Measurements from ENCODE around the gene TRABD.
A peak's percentile ranks its signal among the peaks of the same experiment; 100 is the strongest.
"Not testable (repeated sequence)": the region's sequence is repeated elsewhere in the genome, so short reads cannot be mapped to it uniquely, and the experiment has no call there.

TRABD gene

DNA sequence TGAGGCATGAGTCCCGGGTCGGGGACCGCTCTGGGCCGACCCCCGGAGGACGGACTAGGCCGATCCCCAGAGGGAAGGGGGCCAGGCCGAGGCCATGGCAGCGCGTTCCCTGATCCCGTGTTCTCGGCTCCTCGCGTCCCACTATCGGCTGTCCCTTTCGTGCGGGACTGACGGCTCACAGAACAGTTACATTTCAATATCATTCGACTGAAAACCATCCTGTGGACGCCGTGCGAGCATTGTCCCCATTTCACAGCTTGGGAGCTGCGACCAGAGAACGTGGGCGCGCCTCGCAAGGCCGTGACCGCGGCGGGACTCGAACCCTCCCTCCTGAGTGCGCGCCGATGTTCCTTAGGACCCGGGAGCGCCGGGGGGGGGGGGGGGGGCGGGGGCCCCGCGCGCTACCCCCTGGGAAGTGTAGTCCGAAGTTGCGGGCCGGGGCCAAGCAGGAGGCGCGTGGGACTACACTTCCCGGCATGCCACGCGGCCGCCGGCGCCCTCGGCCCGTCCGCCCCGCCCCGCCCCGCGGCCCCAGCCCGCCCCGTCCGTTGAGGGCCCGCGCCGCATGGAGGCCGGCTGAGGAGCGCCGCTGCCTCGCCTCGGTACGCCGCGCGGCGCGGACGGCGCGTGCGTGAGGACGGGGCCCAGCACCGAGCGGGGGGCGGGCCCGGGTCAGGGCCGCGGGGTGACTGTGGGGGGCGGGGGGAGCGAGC is at the start of gene TRABD:
Gene TRABD, plus strand, starts transcription at position 539 of the 713 bp plus-strand sequence. CDS start 7,148 bp downstream, outside the sequence.
- TF ChIP-seq Cebpa-rat (IDR thresholded peaks at IDR 0.05), result no peak
- peaks cover 57 to 84% (median 67%) of the 10 kb centered on the region in 10 experiments for H3K4me1 ChIP-seq
- H3K27me3 ChIP-seq, result peaks cover 9 to 30% (median 21%) of the 10 kb centered on the region in 11 experiments
- peak within 1 kb of the TSS; percentile 79 to 91 (median 88) for H3K4me3 ChIP-seq
- peak within 1 kb of the TSS; percentile 85 to 99 (median 96) for H3K9ac ChIP-seq
- H3K4me2 ChIP-seq, result peak within 1 kb of the TSS; percentile 97 to 100 (median 99)
- H4K20me1 ChIP-seq, result peaks cover 0 to 45% (median 39%) of the 10 kb centered on the region in 11 experiments; a peak in 21 of 22 replicates
- peak within 1 kb of the TSS; percentile 73 to 99 (median 94) for H3K27ac ChIP-seq
- H3K9me3 ChIP-seq (replicated peaks in 1 of 11), result no peaks in the 10 kb centered on the region
- H3K36me3 ChIP-seq, result 0 out of 22 replicates have a peak, but pooled peaks cover 0 to 4% (median 0%) of the 10 kb centered on the region in 11 experiments

- Histone ChIP-seq H3K27me3 (no peaks in the 10 kb centered on the region; a peak in 1 of 22 replicates), H3K4me2 (no peak overlapping the region), H3K4me3 (no peak overlapping the region), H3K36me3 (no peaks in the 10 kb centered on the region), H3K27ac (no peak overlapping the region), H3K9me3 (replicated peaks in 1 of 11) (0 out of 22 replicates have a peak, but pooled peaks cover 0 to 5% (median 0%) of the 10 kb centered on the region in 11 experiments), H3K4me1 (peaks cover 0 to 21% (median 9%) of the 10 kb centered on the region in 10 experiments; a peak in 13 of 20 replicates), H4K20me1 (no peaks in the 10 kb centered on the region), H3K9ac (no peak overlapping the region)
- no peak for TF ChIP-seq Cebpa-rat (IDR thresholded peaks at IDR 0.05)
Observed at GRCh38 chr22:50136581-50137015, 49.1 kb upstream of the TRABD start.

DNA sequence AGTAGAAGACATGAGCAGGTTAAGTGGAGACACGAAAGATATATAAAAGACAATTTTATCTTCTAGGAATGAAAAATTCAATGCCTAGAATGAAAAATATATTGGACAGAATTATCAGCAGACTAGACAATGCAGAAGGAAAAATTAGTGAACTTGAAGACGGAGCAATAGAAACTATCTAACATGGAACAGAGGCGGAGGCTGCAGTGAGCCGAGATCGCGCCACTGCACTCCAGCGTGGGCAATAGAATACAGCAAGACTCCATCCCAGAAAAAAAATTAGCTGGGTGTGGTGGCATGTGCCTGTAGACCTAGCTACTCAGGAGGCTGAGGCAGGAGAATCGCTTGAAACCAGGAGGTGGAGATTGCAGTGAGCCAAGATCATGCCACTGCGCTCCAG is 48.4 kb upstream of the TRABD start:
- H3K27ac ChIP-seq; H3K9ac ChIP-seq; H3K27me3 ChIP-seq; H3K4me2 ChIP-seq; H4K20me1 ChIP-seq; H3K4me3 ChIP-seq; H3K9me3 ChIP-seq (replicated peaks in 1 of 11); H3K36me3 ChIP-seq: not testable (repeated sequence)
- peaks cover 0 to 21% (median 9%) of the 10 kb centered on the region in 10 experiments; a peak in 13 of 20 replicates for H3K4me1 ChIP-seq

DNA sequence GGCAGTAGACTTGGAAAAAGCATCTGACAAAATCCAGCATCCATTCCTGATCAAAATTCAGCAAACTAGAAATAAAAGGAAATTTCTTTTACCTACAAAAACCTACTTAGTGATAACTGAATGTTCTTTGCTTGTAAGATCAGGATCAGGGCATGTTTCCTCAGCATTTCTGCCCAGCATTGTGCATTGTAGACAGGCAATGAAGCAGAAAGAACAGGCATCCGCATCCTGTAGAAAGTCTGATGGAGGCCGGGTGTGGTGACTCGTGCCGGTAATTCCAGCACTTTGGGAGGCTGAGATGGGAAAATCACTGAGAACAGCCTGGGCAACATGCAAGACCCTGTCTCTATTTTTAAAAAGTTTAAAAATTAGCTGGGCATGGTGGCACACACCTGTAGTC is 47.7 kb upstream of the TRABD start:
- TF ChIP-seq Cebpa-rat (IDR thresholded peaks at IDR 0.05), result no peak
- peaks cover 0 to 21% (median 9%) of the 10 kb centered on the region in 10 experiments; a peak in 13 of 20 replicates for H3K4me1 ChIP-seq
- H3K4me2 ChIP-seq, result peak overlapping the region in 7 of 11 experiments; percentile 9 to 33 (median 21); a peak in 5 of 22 replicates

DNA sequence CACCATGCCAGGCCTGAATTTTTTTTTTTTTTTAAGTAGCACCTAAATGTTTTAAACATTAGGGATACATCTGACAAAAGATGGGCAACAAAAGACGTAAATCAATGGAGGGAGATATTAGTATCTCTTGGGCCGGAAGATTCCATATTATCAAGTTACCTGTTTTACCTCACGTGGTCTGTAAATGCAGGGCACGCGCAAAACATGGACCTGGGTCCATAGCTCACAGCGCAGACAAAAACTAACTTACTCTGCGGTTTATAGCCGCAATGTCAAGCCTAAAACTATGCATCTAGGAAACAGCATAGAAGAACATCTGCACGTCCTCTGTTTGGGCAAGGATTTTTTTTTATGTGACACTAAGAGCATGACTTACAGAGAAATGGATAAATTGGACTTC is 46.7 kb upstream of the TRABD start:
- peak overlapping the region in 1 of 11 experiments; percentile 40; a peak in 1 of 22 replicates for H3K4me2 ChIP-seq
- H3K4me1 ChIP-seq, result peaks cover 0 to 21% (median 9%) of the 10 kb centered on the region in 10 experiments; a peak in 13 of 20 replicates
- no peak overlapping the region for H3K4me3 ChIP-seq
- H3K9ac ChIP-seq, result no peak overlapping the region
- no peaks in the 10 kb centered on the region for H3K9me3 ChIP-seq (replicated peaks in 1 of 11)
- no peaks in the 10 kb centered on the region for H3K36me3 ChIP-seq
- no peaks in the 10 kb centered on the region for H4K20me1 ChIP-seq
- no peaks in the 10 kb centered on the region; a peak in 1 of 22 replicates for H3K27me3 ChIP-seq
- no peak for TF ChIP-seq Cebpa-rat (IDR thresholded peaks at IDR 0.05)
- no peak overlapping the region for H3K27ac ChIP-seq

More for the DNA sequence above, 47.7 kb upstream of the TRABD start:
- H3K27ac ChIP-seq, result no peak overlapping the region
- no peaks in the 10 kb centered on the region for H3K36me3 ChIP-seq
- no peak overlapping the region for H3K4me3 ChIP-seq
- no peaks in the 10 kb centered on the region; a peak in 1 of 22 replicates for H3K27me3 ChIP-seq
- H3K9ac ChIP-seq, result no peak overlapping the region
- H4K20me1 ChIP-seq, result no peaks in the 10 kb centered on the region
- no peaks in the 10 kb centered on the region for H3K9me3 ChIP-seq (replicated peaks in 1 of 11)

DNA sequence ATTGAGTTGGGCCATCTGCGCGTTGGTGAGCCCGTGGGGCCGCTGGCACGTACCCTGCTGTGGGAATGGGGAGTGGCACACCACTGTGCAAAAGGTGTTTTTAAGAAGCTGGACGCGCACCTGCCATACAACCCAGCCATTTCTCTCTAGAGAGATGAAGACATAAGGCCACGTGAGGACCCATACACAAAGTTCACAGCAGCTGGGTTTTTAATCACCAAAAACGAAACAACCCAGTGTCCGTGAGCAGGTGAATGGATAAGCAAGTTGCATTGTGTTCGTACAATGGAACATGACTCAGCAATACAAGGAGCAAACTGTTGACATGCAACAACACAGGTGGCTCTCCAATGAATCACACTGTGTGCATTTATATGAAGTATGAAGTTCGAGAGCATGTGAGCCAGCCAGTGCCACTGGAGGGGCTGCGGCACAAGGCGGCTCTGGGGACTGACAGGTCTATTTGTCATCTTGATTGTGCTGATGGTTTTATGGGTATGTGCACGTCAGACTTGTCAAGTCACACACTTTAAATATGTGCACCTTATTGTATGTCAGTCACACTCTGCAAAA is 45.8 kb upstream of the TRABD start:
- H3K27me3 ChIP-seq, result no peaks in the 10 kb centered on the region; a peak in 1 of 22 replicates
- peak overlapping the region in 6 of 11 experiments; percentile 7 to 40 (median 24); a peak in 9 of 22 replicates for H3K4me2 ChIP-seq
- H3K9ac ChIP-seq, result no peak overlapping the region
- no peak for TF ChIP-seq Cebpa-rat (IDR thresholded peaks at IDR 0.05)
- H4K20me1 ChIP-seq, result no peaks in the 10 kb centered on the region
- no peaks in the 10 kb centered on the region for H3K9me3 ChIP-seq (replicated peaks in 1 of 11)
- H3K36me3 ChIP-seq, result no peaks in the 10 kb centered on the region
- H3K4me1 ChIP-seq, result peaks cover 0 to 21% (median 9%) of the 10 kb centered on the region in 10 experiments; a peak in 13 of 20 replicates
- no peak overlapping the region for H3K27ac ChIP-seq
- H3K4me3 ChIP-seq, result no peak overlapping the region

- Histone ChIP-seq H4K20me1 (no peaks in the 10 kb centered on the region), H3K4me2 (no peak overlapping the region), H3K4me1 (peaks cover 0 to 21% (median 9%) of the 10 kb centered on the region in 10 experiments; a peak in 13 of 20 replicates)
Observed at GRCh38 chr22:50140615-50141014, 45.1 kb upstream of the TRABD start.

DNA sequence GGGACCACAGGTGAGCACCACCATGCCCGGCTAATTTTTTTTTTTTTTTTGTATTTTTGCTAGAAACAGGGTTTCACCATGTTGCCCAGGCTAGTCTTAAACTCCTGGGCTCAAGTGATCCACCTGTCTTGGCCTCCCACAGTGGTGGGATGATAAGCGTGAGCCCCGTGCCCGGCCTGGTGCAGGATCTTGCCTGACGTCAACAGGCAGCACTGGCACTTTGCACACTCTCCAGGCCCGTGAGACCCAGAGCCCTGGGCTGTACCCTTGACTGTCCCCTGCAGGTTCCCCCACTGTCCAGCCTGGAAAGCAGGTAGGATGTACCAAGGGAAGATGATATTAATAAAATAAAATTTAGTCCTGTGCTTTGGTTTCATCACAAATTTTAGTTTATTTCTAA is 44.3 kb upstream of the TRABD start:
- no peaks in the 10 kb centered on the region for H3K36me3 ChIP-seq
- no peak for TF ChIP-seq Cebpa-rat (IDR thresholded peaks at IDR 0.05)
- H4K20me1 ChIP-seq, result no peaks in the 10 kb centered on the region
- H3K9me3 ChIP-seq (replicated peaks in 1 of 11), result no peaks in the 10 kb centered on the region
- no peak overlapping the region for H3K27ac ChIP-seq
- no peaks in the 10 kb centered on the region; a peak in 1 of 22 replicates for H3K27me3 ChIP-seq
- no peak overlapping the region for H3K4me3 ChIP-seq
- H3K9ac ChIP-seq, result no peak overlapping the region
- no peak overlapping the region for H3K4me2 ChIP-seq
- peaks cover 0 to 21% (median 9%) of the 10 kb centered on the region in 10 experiments; a peak in 13 of 20 replicates for H3K4me1 ChIP-seq

More at GRCh38 chr22:50140615-50141014, 45.1 kb upstream of the TRABD start:
- no peaks in the 10 kb centered on the region for H3K36me3 ChIP-seq
- no peaks in the 10 kb centered on the region; a peak in 1 of 22 replicates for H3K27me3 ChIP-seq
- H3K9me3 ChIP-seq (replicated peaks in 1 of 11), result no peaks in the 10 kb centered on the region
- no peak overlapping the region for H3K9ac ChIP-seq
- no peak overlapping the region for H3K4me3 ChIP-seq
- peak in 5 of 11 experiments; percentile 20 to 65 (median 26); a peak in 3 of 22 replicates for TF ChIP-seq Cebpa-rat (IDR thresholded peaks at IDR 0.05)
- H3K27ac ChIP-seq, result no peak overlapping the region

- no peak for TF ChIP-seq Cebpa-rat (IDR thresholded peaks at IDR 0.05)
- H3K36me3 ChIP-seq, result no peaks in the 10 kb centered on the region
- no peaks in the 10 kb centered on the region for H4K20me1 ChIP-seq
- H3K27me3 ChIP-seq, result no peaks in the 10 kb centered on the region; a peak in 1 of 22 replicates
- no peak overlapping the region for H3K27ac ChIP-seq
- H3K9me3 ChIP-seq (replicated peaks in 1 of 11), result no peaks in the 10 kb centered on the region
- H3K4me1 ChIP-seq, result peaks cover 0 to 21% (median 9%) of the 10 kb centered on the region in 10 experiments; a peak in 13 of 20 replicates
- H3K9ac ChIP-seq, result no peak overlapping the region
- no peak overlapping the region for H3K4me2 ChIP-seq
- H3K4me3 ChIP-seq, result no peak overlapping the region
Observed at GRCh38 chr22:50141891-50142363, 43.8 kb upstream of the TRABD start.

Data from BLaER1 treated with 17β-estradiol and CSF1 and Interleukin-3, amounts not matched to agents 10 nM and 100 nM (cell line).